Fibroblast of lung (primary cell): ENCODE data around the gene COP1. TPM values are rescaled to one million over a fixed set of nuclear protein-coding genes. Genes with fewer than 3 reads are reported as not detected.

Experiments used
- DNase-seq, 2 donors: peaks; one replicate each; pipeline versions ENCODE4 v3.0.0 to v3.0.0-alpha.2; 2010; ENCODE audit warnings: low read depth in 2 of 2
- H2AFZ ChIP-seq: 2 replicates; pipeline ENCODE4 v1.5.1; 2012; ENCODE audit warnings: low read length, control low read depth, inconsistent platforms
- H3K27ac ChIP-seq: 2 replicates; pipeline ENCODE4 v1.5.1; 2011; ENCODE audit warnings: low read length, control low read depth; ENCODE audit not compliant: insufficient read depth
- H3K27me3 ChIP-seq: 2 replicates; pipeline ENCODE4 v1.5.1; 2011; ENCODE audit warnings: mild to moderate bottlenecking, low read length; ENCODE audit not compliant: control insufficient read depth, insufficient read depth
- H3K36me3 ChIP-seq: 2 replicates; pipeline ENCODE4 v1.5.1; 2011; ENCODE audit warnings: low read length; ENCODE audit not compliant: control insufficient read depth, insufficient read depth
- H3K4me1 ChIP-seq: 2 replicates; pipeline ENCODE4 v1.5.1; 2011; ENCODE audit warnings: low read length; ENCODE audit not compliant: control insufficient read depth, insufficient read depth; ENCODE audit errors: extremely low read depth
- H3K4me2 ChIP-seq: 2 replicates; pipeline ENCODE4 v1.5.1; 2011; ENCODE audit warnings: low read length, control low read depth; ENCODE audit not compliant: insufficient read depth; ENCODE audit errors: extremely low read depth
- H3K4me3 ChIP-seq, 4 experiments: fragments of 200-600 bp in 1 of 4; sonication (generic) in 1 of 4; replicated peaks in 1 of 4; 2 replicates each; pipeline ENCODE4 v1.5.1; 2011 to 2016; ENCODE audit warnings: low read length in 4 of 4, low read depth in 3 of 4, mild to moderate bottlenecking in 3 of 4, control low read depth in 2 of 4, inconsistent platforms in 1 of 4, mixed read lengths in 1 of 4; ENCODE audit not compliant: insufficient read depth in 1 of 4; ENCODE audit errors: control extremely low read depth in 1 of 4
- H3K79me2 ChIP-seq: 2 replicates; pipeline ENCODE4 v1.5.1; 2012; ENCODE audit warnings: mild to moderate bottlenecking, low read length, inconsistent platforms; ENCODE audit not compliant: control insufficient read depth, insufficient read depth
- H3K9ac ChIP-seq: 2 replicates; pipeline ENCODE4 v1.5.1; 2011; ENCODE audit warnings: mild to moderate bottlenecking, low read length, control low read depth; ENCODE audit not compliant: insufficient read depth
- H3K9me3 ChIP-seq: 2 replicates; pipeline ENCODE4 v1.5.1; 2012; ENCODE audit warnings: low read depth, low read length; ENCODE audit not compliant: control insufficient read depth, insufficient read depth
- H4K20me1 ChIP-seq: 2 replicates; pipeline ENCODE4 v1.5.1; 2011; ENCODE audit warnings: low read length; ENCODE audit not compliant: control insufficient read depth, insufficient read depth; ENCODE audit errors: extremely low read depth
- EZH2 ChIP-seq: IDR thresholded peaks from 2 replicates; pipeline ENCODE4 v1.5.1; 2012; ENCODE audit warnings: low read length, control low read depth, mild to moderate bottlenecking; ENCODE audit errors: missing control alignments
- polyA plus RNA-seq, 2 donors: library from polyadenylated mRNA; depleted of rRNA in 1 of 2; stranded (reverse) in 1 of 2; unstranded in 1 of 2; fragments of >200 nt; gene quantifications; 2 replicates each; pipeline ENCODE4 v1.2.1, GENCODE V29; 2011 to 2012; ENCODE audit warnings: missing spikeins in 1 of 2
- total RNA-seq: library from RNA; depleted of rRNA; stranded (reverse); fragments of >200 nt; gene quantifications from 2 replicates; pipeline ENCODE4 v1.2.1, GENCODE V29; 2014
- TF ChIP-seq, protein P1 (sequence below), 2 donors: IDR thresholded peaks in 1 of 2; conservative IDR thresholded peaks in 1 of 2; 1 replicate in 1 of 2; 2 replicates in 1 of 2; pipeline ENCODE4 v1.5.1; 2011 to 2012; ENCODE audit warnings: low read length in 2 of 2, control low read depth in 1 of 2, inconsistent platforms in 1 of 2, low read depth in 1 of 2, mild to moderate bottlenecking in 1 of 2

COP1 gene
- total and polyA plus RNA-seq, 2 donors (not counting 1 experiment from before 2014, with no cell fraction given) = 42.0 to 48.1 TPM

GRCh38 chr1:176193663-176194062 lies 13.4 kb downstream of the COP1 start:
- H3K79me2 ChIP-seq = peaks cover 86% of the 10 kb centered on the region
- DNase-seq = no peak
- H3K4me3 ChIP-seq = no peak overlapping the region
- TF ChIP-seq EZH2 = no peak
- TF ChIP-seq, protein P1, sequence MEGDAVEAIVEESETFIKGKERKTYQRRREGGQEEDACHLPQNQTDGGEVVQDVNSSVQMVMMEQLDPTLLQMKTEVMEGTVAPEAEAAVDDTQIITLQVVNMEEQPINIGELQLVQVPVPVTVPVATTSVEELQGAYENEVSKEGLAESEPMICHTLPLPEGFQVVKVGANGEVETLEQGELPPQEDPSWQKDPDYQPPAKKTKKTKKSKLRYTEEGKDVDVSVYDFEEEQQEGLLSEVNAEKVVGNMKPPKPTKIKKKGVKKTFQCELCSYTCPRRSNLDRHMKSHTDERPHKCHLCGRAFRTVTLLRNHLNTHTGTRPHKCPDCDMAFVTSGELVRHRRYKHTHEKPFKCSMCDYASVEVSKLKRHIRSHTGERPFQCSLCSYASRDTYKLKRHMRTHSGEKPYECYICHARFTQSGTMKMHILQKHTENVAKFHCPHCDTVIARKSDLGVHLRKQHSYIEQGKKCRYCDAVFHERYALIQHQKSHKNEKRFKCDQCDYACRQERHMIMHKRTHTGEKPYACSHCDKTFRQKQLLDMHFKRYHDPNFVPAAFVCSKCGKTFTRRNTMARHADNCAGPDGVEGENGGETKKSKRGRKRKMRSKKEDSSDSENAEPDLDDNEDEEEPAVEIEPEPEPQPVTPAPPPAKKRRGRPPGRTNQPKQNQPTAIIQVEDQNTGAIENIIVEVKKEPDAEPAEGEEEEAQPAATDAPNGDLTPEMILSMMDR (conservative IDR thresholded peaks at IDR 0.05 in 1 of 2, IDR thresholded peaks at IDR 0.05 in 1 of 2; ENCODE audit: low read depth in 1 of 2, low read length in 2 of 2) = no peak
- no peaks in the 10 kb centered on the region for H4K20me1 ChIP-seq
- H3K4me2 ChIP-seq = no peak overlapping the region
- no peaks in the 10 kb centered on the region for H3K4me1 ChIP-seq
- no peaks in the 10 kb centered on the region for H3K27me3 ChIP-seq
- no peak overlapping the region for H2AFZ ChIP-seq
- H3K9ac ChIP-seq = no peak overlapping the region
- no peaks in the 10 kb centered on the region for H3K9me3 ChIP-seq
- no peaks in the 10 kb centered on the region for H3K36me3 ChIP-seq
- H3K27ac ChIP-seq = no peak overlapping the region

GRCh38 chr1:176193023-176193422 lies 14.1 kb downstream of the COP1 start:
- Histone ChIP-seq H4K20me1 (no peaks in the 10 kb centered on the region), H2AFZ (no peak overlapping the region), H3K4me1 (no peaks in the 10 kb centered on the region), H3K27ac (no peak overlapping the region), H3K4me2 (no peak overlapping the region), H3K79me2 (peaks cover 87% of the 10 kb centered on the region), H3K27me3 (no peaks in the 10 kb centered on the region), H3K36me3 (no peaks in the 10 kb centered on the region), H3K9ac (no peak overlapping the region), H3K4me3 (no peak overlapping the region), H3K9me3 (no peaks in the 10 kb centered on the region)
- no peak for TF ChIP-seq EZH2
- TF ChIP-seq, protein P1 (conservative IDR thresholded peaks at IDR 0.05 in 1 of 2, IDR thresholded peaks at IDR 0.05 in 1 of 2; ENCODE audit: low read depth in 1 of 2, low read length in 2 of 2) = no peak
- peak in 1 of 2 donors; percentile 2 for DNase-seq

- H3K27me3 ChIP-seq = no peaks in the 10 kb centered on the region
- DNase-seq = no peak
- no peak overlapping the region for H3K9ac ChIP-seq
- no peak overlapping the region for H2AFZ ChIP-seq
- peaks cover 3% of the 10 kb centered on the region for H3K4me1 ChIP-seq
- no peaks in the 10 kb centered on the region for H3K36me3 ChIP-seq
- no peak overlapping the region for H3K4me3 ChIP-seq
- no peak overlapping the region for H3K4me2 ChIP-seq
- H4K20me1 ChIP-seq = no peaks in the 10 kb centered on the region
- peaks cover 80% of the 10 kb centered on the region for H3K79me2 ChIP-seq
- no peak for TF ChIP-seq EZH2
- TF ChIP-seq, protein P1 (conservative IDR thresholded peaks at IDR 0.05 in 1 of 2, IDR thresholded peaks at IDR 0.05 in 1 of 2; ENCODE audit: low read depth in 1 of 2, low read length in 2 of 2) = no peak
- no peaks in the 10 kb centered on the region for H3K9me3 ChIP-seq
- no peak overlapping the region for H3K27ac ChIP-seq
Observed at GRCh38 chr1:176188604-176189003, 18.5 kb downstream of the COP1 start.
